RWPE2 (cell line): Measurements from ENCODE around the gene BCL11B.

Source experiments
- ATAC-seq: fragments of 200-7000 bp; cut with Tn5 transposase; 3 replicates; pipeline ENCODE4 v1.9.1; 2021; ENCODE audit warnings: low read depth
- DNase-seq: peaks from one replicate; pipeline ENCODE4 v3.0.0-alpha.2; 2020; ENCODE audit warnings: low spot score
- H3K27ac ChIP-seq: fragments of 450-650 bp; 2 replicates; pipeline ENCODE4 v1.5.1; 2017; ENCODE audit warnings: mild to moderate bottlenecking; ENCODE audit not compliant: poor library complexity, severe bottlenecking
- H3K27me3 ChIP-seq: fragments of 250-450 bp; sonication (Bioruptor Pico); 2 replicates; pipeline ENCODE4 v1.5.1; 2021; ENCODE audit warnings: mild to moderate bottlenecking, moderate library complexity; ENCODE audit not compliant: insufficient read depth, poor library complexity, severe bottlenecking
- H3K36me3 ChIP-seq: fragments of 250-450 bp; sonication (Bioruptor Pico); 2 replicates; pipeline ENCODE4 v1.5.1; 2020; ENCODE audit warnings: low read depth, mild to moderate bottlenecking, moderate library complexity
- H3K4me1 ChIP-seq: fragments of 250-450 bp; sonication (Bioruptor Pico); 2 replicates; pipeline ENCODE4 v1.5.1; 2021; ENCODE audit warnings: mild to moderate bottlenecking, moderate library complexity; ENCODE audit not compliant: insufficient read depth, poor library complexity, severe bottlenecking
- H3K4me3 ChIP-seq: fragments of 250-450 bp; sonication (Bioruptor Pico); 2 replicates; pipeline ENCODE4 v1.5.1; 2021; ENCODE audit warnings: mild to moderate bottlenecking, moderate library complexity; ENCODE audit not compliant: severe bottlenecking
- H3K9me3 ChIP-seq: fragments of 250-450 bp; sonication (Bioruptor Pico); 2 replicates; pipeline ENCODE4 v1.5.1; 2021; ENCODE audit warnings: mild to moderate bottlenecking, moderate library complexity; ENCODE audit not compliant: severe bottlenecking
- CTCF ChIP-seq: fragments of 450-650 bp; IDR thresholded peaks from one replicate; pipeline ENCODE4 v1.5.1; 2017; ENCODE audit warnings: mild to moderate bottlenecking, moderate library complexity; ENCODE audit not compliant: poor library complexity, severe bottlenecking

BCL11B gene

DNA sequence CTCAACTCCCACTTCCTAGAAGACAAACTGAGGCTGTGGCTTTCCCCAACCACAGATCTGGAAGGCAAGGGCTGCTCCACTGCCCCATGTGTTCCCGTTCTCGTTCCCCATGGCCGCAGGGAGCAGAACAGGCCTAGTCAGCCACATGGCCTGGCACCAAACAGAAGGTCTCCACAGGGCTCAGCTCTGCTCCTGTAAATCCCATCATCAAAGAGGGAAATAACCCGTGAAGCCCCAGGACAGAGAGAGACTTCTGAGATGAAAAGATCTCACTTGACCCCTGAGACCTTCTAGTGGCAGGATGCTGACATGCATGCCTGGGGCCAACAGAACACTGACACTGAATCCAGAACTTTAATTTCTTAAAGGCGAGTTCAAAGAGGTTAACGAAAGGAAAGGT, 68.9 kb downstream of the BCL11B start:
- DNase-seq (no peak), ATAC-seq (no peak)
- no peak for TF ChIP-seq CTCF
- Histone ChIP-seq H3K36me3 (no peaks in the 10 kb centered on the region), H3K4me1 (no peaks in the 10 kb centered on the region), H3K9me3 (no peaks in the 10 kb centered on the region), H3K27me3 (no peaks in the 10 kb centered on the region), H3K4me3 (no peak overlapping the region), H3K27ac (no peak overlapping the region)

GRCh38 chr14:99202516-99202915, 69.5 kb downstream of the BCL11B start:
- no peak overlapping the region for H3K27ac ChIP-seq
- no peak for TF ChIP-seq CTCF
- no peaks in the 10 kb centered on the region for H3K9me3 ChIP-seq
- no peaks in the 10 kb centered on the region for H3K4me1 ChIP-seq
- H3K4me3 ChIP-seq, result no peak overlapping the region
- no peaks in the 10 kb centered on the region for H3K36me3 ChIP-seq
- no peaks in the 10 kb centered on the region for H3K27me3 ChIP-seq
- ATAC-seq (no peak), DNase-seq (no peak)

DNA sequence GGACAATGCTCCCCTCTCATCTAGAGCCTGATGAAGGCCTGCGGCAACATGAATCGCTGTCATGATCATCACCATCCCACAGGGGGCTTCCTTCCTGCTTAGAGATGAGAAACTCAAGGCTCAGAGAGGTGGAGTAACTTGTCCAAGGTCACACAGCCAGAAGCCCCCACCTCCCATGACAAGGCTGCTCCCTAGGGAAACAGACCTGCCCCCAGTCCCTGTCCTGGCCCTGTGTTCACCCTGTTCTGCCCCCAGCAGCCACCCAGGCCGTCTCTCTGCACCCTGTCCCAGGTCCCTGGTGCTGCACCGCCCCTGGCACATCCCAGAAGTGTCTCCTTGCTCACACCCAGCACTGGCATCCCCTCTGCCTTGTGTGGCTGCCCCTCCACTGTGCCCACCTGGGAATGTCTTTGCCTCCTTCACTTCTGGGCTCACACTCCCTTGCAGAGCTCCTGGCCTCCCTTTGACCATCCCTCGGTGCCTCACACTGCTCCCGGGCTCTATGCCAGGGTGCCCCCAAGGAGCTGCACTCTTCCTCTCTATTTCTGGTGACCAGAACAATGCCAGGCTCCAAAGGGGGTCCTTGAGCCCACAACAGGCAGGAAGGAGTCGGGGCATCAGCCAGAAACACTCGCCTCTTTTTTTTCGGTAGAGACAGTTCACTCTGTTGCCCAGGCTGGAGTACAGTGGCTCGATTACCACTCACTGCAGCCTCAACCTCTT, 70.5 kb downstream of the BCL11B start:
- ATAC-seq (no peak), DNase-seq (no peak)
- Histone ChIP-seq H3K36me3 (no peaks in the 10 kb centered on the region), H3K27ac (no peak overlapping the region), H3K4me3 (no peak overlapping the region), H3K9me3 (no peaks in the 10 kb centered on the region), H3K4me1 (no peaks in the 10 kb centered on the region), H3K27me3 (no peaks in the 10 kb centered on the region)
- TF ChIP-seq CTCF, result no peak

- Histone ChIP-seq H3K36me3 (no peaks in the 10 kb centered on the region), H3K27ac (no peak overlapping the region), H3K4me1 (no peaks in the 10 kb centered on the region), H3K4me3 (no peak overlapping the region), H3K27me3 (no peaks in the 10 kb centered on the region), H3K9me3 (no peaks in the 10 kb centered on the region)
- no peak for TF ChIP-seq CTCF
- ATAC-seq (no peak), DNase-seq (no peak)
These were observed 71.4 kb downstream of the BCL11B start for GRCh38 chr14:99200654-99201005.

- H3K36me3 ChIP-seq, result no peaks in the 10 kb centered on the region
- no peak overlapping the region for H3K27ac ChIP-seq
- DNase-seq (no peak), ATAC-seq (no peak)
- no peaks in the 10 kb centered on the region for H3K9me3 ChIP-seq
- H3K4me3 ChIP-seq, result no peak overlapping the region
- no peaks in the 10 kb centered on the region for H3K27me3 ChIP-seq
- TF ChIP-seq CTCF, result peak; percentile 24
- H3K4me1 ChIP-seq, result no peaks in the 10 kb centered on the region
These were observed 71.9 kb downstream of the BCL11B start for GRCh38 chr14:99199846-99200653.
